Upper lobe of left lung (tissue), 6 donors: ENCODE results near the gene CREG1. TPM values are rescaled to one million over a fixed set of nuclear protein-coding genes. Genes with fewer than 3 reads are reported as not detected.

ENCODE experiments used
- ATAC-seq, 2 donors: fragments of 200-7000 bp; cut with Tn5 transposase; one replicate each; pipeline ENCODE4 v1.9.1; 2022; ENCODE audit warnings: mild to moderate bottlenecking in 2 of 2, moderate library complexity in 2 of 2; ENCODE audit not compliant: low FRiP score in 2 of 2
- DNase-seq, 2 donors: peaks; one replicate each; pipeline ENCODE4 v3.0.0-alpha.2; 2019 to 2020
- H3K27ac ChIP-seq, 4 donors: fragments of 200-600 bp; sonication (generic); one replicate each; pipeline ENCODE4 v1.5.1; 2016 to 2019
- H3K27me3 ChIP-seq, 4 donors: fragments of 200-600 bp; sonication (generic); one replicate each; pipeline ENCODE4 v1.5.1; 2017 to 2019
- H3K36me3 ChIP-seq, 4 donors: fragments of 200-600 bp; sonication (generic); one replicate each; pipeline ENCODE4 v1.5.1; 2016 to 2019
- H3K4me1 ChIP-seq, 4 donors: fragments of 200-600 bp; sonication (generic); one replicate each; pipeline ENCODE4 v1.5.1; 2018 to 2019
- H3K4me3 ChIP-seq, 4 donors: fragments of 200-600 bp; sonication (generic); one replicate each; pipeline ENCODE4 v1.5.1; 2017 to 2019; ENCODE audit warnings: mild to moderate bottlenecking in 2 of 4, moderate library complexity in 1 of 4
- H3K9me3 ChIP-seq, 4 donors: fragments of 200-600 bp; sonication (generic); one replicate each; pipeline ENCODE4 v1.5.1; 2018 to 2019
- EP300 ChIP-seq, 4 donors: sonication (generic); formaldehyde crosslinking; IDR thresholded peaks; one replicate each; pipeline ENCODE4 v1.5.1; 2017; ENCODE audit warnings: antibody characterized with exemption in 4 of 4, control low read depth in 2 of 4
- POLR2A ChIP-seq, 4 donors: fragments of 450-650 bp; IDR thresholded peaks; one replicate each; pipeline ENCODE4 v1.5.1; 2016 to 2017; ENCODE audit warnings: antibody characterized with exemption in 4 of 4, mild to moderate bottlenecking in 2 of 4
- POLR2AphosphoS5 ChIP-seq, 2 donors: sonication (generic); formaldehyde crosslinking; IDR thresholded peaks; one replicate each; pipeline ENCODE4 v1.5.1; 2017; ENCODE audit warnings: antibody characterized with exemption in 2 of 2
- WGBS, 2 donors: methylation state at CpG; one replicate each; pipeline ENCODE4 v1.1.5; 2017 to 2018; 5-methylcytosine and 5-hydroxymethylcytosine counted together
- total RNA-seq, 6 donors: library from RNA; depleted of rRNA in 4 of 6; stranded (reverse); fragments of >200 nt in 4 of 6; gene quantifications; one replicate each; pipeline versions ENCODE4 v1.1.0 to v1.2.1, GENCODE V29; 2016 to 2021
- TF ChIP-seq, protein P1 (sequence below), 6 experiments: fragments of 450-650 bp in 4 of 6; fragments of 200-600 bp in 2 of 6; sonication (generic) in 2 of 6; IDR thresholded peaks; one replicate each; pipeline ENCODE4 v1.5.1; 2016 to 2019; ENCODE audit warnings: antibody characterized with exemption in 6 of 6
- donor health status: DM: no; HTN: no; CAD: no; lungs with moderate emphysema.
- donor health status: DM: no; HTN: yes; CAD: no; lungs with severe emphysema.

The CREG1 gene
- total RNA-seq, 6 donors from 2014 or later, result 114 to 235 (median 141) TPM

DNA sequence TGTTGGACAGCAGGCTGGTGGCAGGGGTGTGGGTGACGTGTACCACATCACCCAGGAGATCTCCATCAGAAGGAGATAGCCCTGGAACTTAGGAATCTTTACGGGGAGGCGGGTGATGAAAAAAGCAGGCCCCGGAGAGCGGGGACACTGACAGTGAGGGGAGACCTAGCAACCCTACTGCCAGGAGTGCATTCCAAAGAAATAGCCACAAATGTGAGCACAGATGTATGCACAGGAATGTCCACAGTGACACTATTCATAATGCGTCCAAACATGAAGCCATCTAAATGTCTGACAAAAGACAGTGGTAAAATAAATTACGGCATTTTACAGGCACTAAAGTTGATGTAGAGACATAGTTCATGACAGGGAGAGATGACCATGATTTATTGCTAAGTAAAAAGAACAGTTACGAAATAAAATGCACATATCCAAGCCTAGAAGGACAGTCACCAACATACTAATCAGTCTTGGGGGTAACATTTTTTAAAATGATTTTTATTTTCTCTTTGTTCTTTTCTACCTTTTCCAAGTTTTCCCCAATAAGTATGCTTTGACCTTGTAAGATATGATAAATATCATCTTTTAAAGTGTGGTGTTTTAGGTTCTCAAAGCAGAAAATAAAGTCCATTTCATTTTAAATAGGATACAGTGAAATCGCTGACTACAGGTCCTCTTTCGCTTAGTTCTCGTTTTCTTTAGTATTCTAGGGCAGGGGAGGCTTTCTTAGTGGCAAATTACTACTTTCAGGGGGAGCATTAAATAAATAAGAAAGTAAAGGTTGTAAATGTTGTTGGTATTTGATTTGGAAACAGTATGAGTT, 56.6 kb downstream of the CREG1 start:
- TF ChIP-seq EP300 (IDR thresholded peaks at IDR 0.05) (no peak), POLR2AphosphoS5 (IDR thresholded peaks at IDR 0.05) (no peak), POLR2A (IDR thresholded peaks at IDR 0.05) (no peak)
- TF ChIP-seq, protein P1, sequence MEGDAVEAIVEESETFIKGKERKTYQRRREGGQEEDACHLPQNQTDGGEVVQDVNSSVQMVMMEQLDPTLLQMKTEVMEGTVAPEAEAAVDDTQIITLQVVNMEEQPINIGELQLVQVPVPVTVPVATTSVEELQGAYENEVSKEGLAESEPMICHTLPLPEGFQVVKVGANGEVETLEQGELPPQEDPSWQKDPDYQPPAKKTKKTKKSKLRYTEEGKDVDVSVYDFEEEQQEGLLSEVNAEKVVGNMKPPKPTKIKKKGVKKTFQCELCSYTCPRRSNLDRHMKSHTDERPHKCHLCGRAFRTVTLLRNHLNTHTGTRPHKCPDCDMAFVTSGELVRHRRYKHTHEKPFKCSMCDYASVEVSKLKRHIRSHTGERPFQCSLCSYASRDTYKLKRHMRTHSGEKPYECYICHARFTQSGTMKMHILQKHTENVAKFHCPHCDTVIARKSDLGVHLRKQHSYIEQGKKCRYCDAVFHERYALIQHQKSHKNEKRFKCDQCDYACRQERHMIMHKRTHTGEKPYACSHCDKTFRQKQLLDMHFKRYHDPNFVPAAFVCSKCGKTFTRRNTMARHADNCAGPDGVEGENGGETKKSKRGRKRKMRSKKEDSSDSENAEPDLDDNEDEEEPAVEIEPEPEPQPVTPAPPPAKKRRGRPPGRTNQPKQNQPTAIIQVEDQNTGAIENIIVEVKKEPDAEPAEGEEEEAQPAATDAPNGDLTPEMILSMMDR (IDR thresholded peaks at IDR 0.05), result no peak
- no peak for ATAC-seq
- Histone ChIP-seq H3K36me3 (no peaks in the 10 kb centered on the region), H3K9me3 (no peaks in the 10 kb centered on the region), H3K4me3 (no peak overlapping the region), H3K4me1 (peaks cover 0 to 9% (median 4%) of the 10 kb centered on the region in 4 donors), H3K27ac (no peak overlapping the region), H3K27me3 (no peaks in the 10 kb centered on the region)
- DNase-seq, result no peak
- WGBS, 2 donors, result 80 to 84% methylated on average over 11 of the region's 11 CpGs

DNA sequence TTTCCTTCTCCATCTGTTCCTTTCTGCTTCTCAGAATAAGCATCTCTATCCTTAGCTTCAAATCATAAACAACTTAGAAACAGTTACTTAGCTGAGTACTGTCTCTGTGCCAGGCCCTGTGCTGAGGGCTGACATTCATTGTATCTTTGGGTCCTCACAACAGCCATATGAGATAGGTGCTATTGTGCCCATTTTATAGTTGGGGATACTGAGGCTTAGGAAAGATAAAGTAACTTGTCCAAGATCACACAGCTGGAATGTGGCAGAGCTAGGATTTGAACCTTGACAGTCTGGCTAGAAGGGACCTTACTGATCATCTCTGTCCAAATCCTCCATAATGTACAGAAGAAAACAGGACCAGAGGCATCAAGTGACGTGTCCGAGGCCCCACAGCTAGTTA, 60.2 kb downstream of the CREG1 start:
- Histone ChIP-seq H3K36me3 (no peaks in the 10 kb centered on the region), H3K27me3 (no peaks in the 10 kb centered on the region), H3K27ac (no peak overlapping the region), H3K4me1 (peaks cover 0 to 8% (median 3%) of the 10 kb centered on the region in 4 donors), H3K4me3 (no peak overlapping the region), H3K9me3 (no peaks in the 10 kb centered on the region)
- ATAC-seq (no peak), DNase-seq (no peak)
- 94 to 97% methylated on average over 2 of the region's 2 CpGs for WGBS, 2 donors
- TF ChIP-seq, protein P1 (IDR thresholded peaks at IDR 0.05), result no peak
- TF ChIP-seq EP300 (IDR thresholded peaks at IDR 0.05) (no peak), POLR2A (IDR thresholded peaks at IDR 0.05) (no peak), POLR2AphosphoS5 (IDR thresholded peaks at IDR 0.05) (no peak)

DNA sequence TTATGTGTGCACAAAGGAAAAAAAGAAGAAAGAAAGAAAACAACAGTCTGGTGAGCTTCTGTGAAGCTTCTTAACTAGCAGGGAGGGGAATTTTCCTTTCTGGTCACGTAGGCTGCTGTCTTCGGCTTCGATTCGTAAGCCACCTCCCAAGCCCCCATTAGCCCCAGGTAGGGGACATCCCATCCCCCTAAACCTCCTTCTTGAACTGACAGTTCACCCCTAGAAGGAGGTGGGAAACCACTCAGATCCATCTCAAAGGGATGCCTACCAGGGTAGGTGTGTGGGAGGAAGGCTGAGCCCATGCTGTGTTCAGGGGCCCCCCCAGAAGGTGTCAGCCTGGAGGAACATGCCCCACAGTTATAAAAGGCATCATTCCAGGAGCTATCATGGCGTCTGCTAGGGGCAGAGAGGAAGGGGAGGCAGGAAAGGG, 61.1 kb downstream of the CREG1 start:
- DNase-seq (no peak), ATAC-seq (peak in 1 of 2 donors; percentile 30)
- 38 to 67% methylated on average over 5 of the region's 5 CpGs for WGBS, 2 donors
- Histone ChIP-seq H3K36me3 (no peaks in the 10 kb centered on the region), H3K27ac (no peak overlapping the region), H3K4me1 (peaks cover 0 to 8% (median 3%) of the 10 kb centered on the region in 4 donors), H3K9me3 (no peaks in the 10 kb centered on the region), H3K27me3 (no peaks in the 10 kb centered on the region), H3K4me3 (no peak overlapping the region)
- no peak for TF ChIP-seq POLR2AphosphoS5 (IDR thresholded peaks at IDR 0.05)
- TF ChIP-seq, protein P1 (IDR thresholded peaks at IDR 0.05), result no peak

DNA sequence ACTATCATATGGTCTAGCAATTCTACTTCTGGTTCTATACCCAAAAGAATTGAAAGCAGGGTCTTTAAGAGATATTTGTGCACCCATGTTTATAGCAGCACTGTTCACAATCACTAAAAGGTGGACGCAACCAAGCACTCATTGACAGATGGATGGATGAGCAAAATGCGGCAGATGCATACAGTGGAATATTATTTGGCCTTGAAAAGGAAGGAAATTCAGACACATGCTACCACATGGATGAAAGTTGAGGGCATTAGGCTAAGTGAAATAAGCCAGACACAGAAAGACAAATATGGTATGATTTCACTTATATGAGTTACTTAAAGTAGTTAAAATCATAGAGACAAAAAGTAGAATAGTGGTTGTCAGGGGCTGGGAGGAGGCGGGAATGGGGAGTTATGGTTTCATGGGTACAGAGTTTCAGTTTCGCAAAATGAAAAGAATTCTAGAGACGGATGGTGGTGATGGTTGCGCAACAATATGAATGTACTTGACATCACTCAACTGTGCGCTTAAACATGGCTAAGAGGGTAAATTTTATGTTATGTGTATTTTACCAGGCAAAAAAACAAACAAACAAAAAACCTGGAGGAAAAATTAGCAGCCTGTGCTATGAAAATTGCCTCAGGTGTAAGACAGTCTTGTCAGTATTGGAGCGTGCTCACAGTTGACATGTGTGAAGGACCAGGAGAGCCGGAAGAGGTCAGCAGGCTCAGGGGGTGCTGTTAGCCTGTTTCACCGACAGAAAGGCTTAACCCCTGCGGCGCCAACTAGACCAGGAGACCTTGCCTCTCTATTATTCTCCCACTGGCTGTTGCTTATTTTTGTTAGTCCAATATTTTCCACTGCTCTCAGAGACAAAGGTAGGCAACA, 61.7 kb downstream of the CREG1 start:
- Histone ChIP-seq H3K27ac (no peak overlapping the region), H3K9me3 (no peaks in the 10 kb centered on the region), H3K36me3 (no peaks in the 10 kb centered on the region), H3K27me3 (no peaks in the 10 kb centered on the region), H3K4me3 (no peak overlapping the region), H3K4me1 (peaks cover 0 to 8% (median 3%) of the 10 kb centered on the region in 4 donors)
- TF ChIP-seq POLR2A (IDR thresholded peaks at IDR 0.05) (no peak), POLR2AphosphoS5 (IDR thresholded peaks at IDR 0.05) (no peak), EP300 (IDR thresholded peaks at IDR 0.05) (no peak)
- TF ChIP-seq, protein P1 (IDR thresholded peaks at IDR 0.05), result no peak
- peak in 1 of 2 donors; percentile 23 for ATAC-seq
- 45 to 46% methylated on average over 12 of the region's 12 CpGs for WGBS, 2 donors
- peak in 1 of 2 donors; percentile 28 for DNase-seq

Other genes with a start within 250 kb of the CREG1 start
- 10 to 100 TPM in 1 of 6 donors, 1 to 10 TPM in 5; 5.0 to 14.7 (median 8.7) TPM for gene CD247, start 35.2 kb downstream of the CREG1 start, total RNA-seq
- gene RCSD1, start 76.5 kb upstream of the CREG1 start, total RNA-seq, result 10 to 100 TPM; 10.7 to 27.2 (median 18.1) TPM
- 10 to 100 TPM; 28.3 to 80.6 (median 65.4) TPM for gene MPZL1, start 168.2 kb upstream of the CREG1 start, total RNA-seq